ENCODE measurements around the gene NR6A1. TPM values are rescaled to one million over a fixed set of nuclear protein-coding genes. Genes with fewer than 3 reads are reported as not detected.

Gene NR6A1
- polyA plus RNA-seq, 4 donors: 0.66 to 1.9 (median 1.3) TPM

- DNase-seq (ENCODE audit: low read depth in 4 of 4, low spot score in 2 of 4): no peak
Measured at GRCh38 chr9:124697326-124698200, 73.5 kb downstream of the NR6A1 start.

GRCh38 chr9:124696101-124696500 is 75.0 kb downstream of the NR6A1 start:
- no peak for DNase-seq (ENCODE audit: low read depth in 4 of 4, low spot score in 2 of 4)

GRCh38 chr9:124695280-124695890 is 75.7 kb downstream of the NR6A1 start:
- no peak for DNase-seq (ENCODE audit: low read depth in 4 of 4, low spot score in 2 of 4)

- no peak for DNase-seq (ENCODE audit: low read depth in 4 of 4, low spot score in 2 of 4)
Measured at GRCh38 chr9:124694414-124695279, 76.5 kb downstream of the NR6A1 start.

- no peak for DNase-seq (ENCODE audit: low read depth in 4 of 4, low spot score in 2 of 4)
Measured at GRCh38 chr9:124693403-124693802, 77.7 kb downstream of the NR6A1 start.

GRCh38 chr9:124688238-124688904 is 82.7 kb downstream of the NR6A1 start:
- DNase-seq (ENCODE audit: low read depth in 4 of 4, low spot score in 2 of 4): no peak

DNA sequence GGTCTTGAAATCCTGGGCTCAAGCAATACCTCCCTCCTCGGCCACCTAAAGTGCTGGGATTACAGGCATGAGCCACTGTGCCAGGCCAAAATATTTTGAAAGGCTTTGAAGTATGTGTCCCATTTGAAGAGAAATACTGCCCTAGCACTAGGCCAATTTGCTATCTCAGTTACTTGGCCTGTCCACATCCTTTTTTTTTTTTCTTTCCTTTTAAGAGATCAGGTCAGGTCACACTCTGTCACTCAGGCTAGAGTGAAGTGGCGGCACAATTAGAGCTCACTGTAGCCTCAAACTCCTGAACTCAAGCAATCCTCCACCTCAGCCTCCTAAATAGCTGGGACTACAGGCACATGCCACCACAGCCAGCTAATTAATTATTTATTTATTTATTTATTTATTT is 84.2 kb downstream of the NR6A1 start:
- DNase-seq (ENCODE audit: low read depth in 4 of 4, low spot score in 2 of 4): no peak

GRCh38 chr9:124685217-124685616 is 85.9 kb downstream of the NR6A1 start:
- no peak for DNase-seq (ENCODE audit: low read depth in 4 of 4, low spot score in 2 of 4)

- no peak for DNase-seq (ENCODE audit: low read depth in 4 of 4, low spot score in 2 of 4)
Measured at GRCh38 chr9:124684169-124684568, 86.9 kb downstream of the NR6A1 start.

DNA sequence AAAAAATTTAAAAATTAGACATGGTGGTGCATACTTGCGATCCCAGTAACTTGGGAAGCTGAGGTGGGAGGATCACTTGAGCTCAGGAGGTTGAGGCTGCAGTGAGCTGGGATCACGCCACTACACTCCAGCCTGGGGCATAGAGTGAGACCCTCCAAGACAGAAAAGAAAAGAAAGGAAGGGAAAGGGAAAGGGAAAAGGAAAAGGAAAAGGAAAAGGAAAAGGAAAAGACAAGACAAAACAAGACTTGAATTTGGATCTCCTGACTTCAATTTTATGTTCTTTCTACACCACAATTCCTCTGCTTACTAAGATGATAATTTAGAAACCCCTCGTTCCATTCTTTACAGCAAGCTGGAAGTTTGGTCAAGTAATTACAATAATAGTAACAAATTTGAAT is 88.1 kb downstream of the NR6A1 start:
- no peak for DNase-seq (ENCODE audit: low read depth in 4 of 4, low spot score in 2 of 4)

DNA sequence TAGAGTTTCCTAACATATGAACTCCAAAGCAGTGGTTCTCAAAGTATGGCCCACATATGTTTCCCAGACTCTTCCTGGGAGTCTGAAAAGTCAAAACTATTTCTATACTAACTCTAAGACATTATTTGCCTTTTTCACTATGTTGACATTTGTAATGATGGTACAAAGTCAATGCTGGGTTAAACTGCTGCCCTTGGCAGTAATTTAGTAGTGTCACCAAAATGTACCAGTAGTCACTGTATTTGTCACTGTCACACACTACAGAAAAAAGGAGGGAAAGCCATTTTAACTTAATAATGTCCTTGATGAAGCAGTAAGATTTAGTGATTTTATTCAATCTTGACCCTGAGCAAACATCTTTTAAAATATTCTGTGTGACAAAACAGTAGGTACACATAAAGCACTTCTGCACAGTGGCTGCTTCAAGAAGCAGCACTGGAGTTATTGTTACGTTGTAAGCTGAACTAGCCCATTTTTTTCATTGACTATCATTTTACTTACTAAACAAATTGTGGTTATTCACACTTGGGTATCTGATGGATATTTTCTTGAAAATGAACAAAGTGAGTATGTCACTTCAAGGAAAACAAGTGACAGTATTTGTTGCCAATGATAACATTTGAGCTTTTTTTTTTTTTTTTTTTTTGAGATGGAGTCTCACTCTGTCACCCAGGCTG is 90.3 kb downstream of the NR6A1 start:
- DNase-seq (ENCODE audit: low read depth in 4 of 4, low spot score in 2 of 4): no peak

- no peak for DNase-seq (ENCODE audit: low read depth in 4 of 4, low spot score in 2 of 4)
Measured at GRCh38 chr9:124680049-124680448, 91.1 kb downstream of the NR6A1 start.

DNA sequence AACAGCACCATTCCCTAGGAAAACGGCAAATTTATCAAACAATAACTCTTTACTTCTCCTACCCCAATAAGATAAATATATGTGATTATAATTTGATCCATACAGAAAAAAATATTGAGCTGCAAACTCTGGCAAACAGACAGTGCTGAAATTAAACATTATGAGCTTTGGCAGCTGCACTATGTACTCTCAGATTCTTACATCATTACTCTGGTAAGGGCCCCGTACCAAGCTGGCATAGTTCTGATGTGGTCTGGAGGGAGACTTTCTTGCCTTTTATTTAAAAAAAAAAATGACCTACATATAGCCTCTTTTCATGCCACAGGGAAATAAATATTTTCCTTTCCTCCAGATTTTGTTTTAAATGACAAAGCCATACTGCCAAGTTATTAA is 95.0 kb downstream of the NR6A1 start:
- no peak for DNase-seq (ENCODE audit: low read depth in 4 of 4, low spot score in 2 of 4)

DNA sequence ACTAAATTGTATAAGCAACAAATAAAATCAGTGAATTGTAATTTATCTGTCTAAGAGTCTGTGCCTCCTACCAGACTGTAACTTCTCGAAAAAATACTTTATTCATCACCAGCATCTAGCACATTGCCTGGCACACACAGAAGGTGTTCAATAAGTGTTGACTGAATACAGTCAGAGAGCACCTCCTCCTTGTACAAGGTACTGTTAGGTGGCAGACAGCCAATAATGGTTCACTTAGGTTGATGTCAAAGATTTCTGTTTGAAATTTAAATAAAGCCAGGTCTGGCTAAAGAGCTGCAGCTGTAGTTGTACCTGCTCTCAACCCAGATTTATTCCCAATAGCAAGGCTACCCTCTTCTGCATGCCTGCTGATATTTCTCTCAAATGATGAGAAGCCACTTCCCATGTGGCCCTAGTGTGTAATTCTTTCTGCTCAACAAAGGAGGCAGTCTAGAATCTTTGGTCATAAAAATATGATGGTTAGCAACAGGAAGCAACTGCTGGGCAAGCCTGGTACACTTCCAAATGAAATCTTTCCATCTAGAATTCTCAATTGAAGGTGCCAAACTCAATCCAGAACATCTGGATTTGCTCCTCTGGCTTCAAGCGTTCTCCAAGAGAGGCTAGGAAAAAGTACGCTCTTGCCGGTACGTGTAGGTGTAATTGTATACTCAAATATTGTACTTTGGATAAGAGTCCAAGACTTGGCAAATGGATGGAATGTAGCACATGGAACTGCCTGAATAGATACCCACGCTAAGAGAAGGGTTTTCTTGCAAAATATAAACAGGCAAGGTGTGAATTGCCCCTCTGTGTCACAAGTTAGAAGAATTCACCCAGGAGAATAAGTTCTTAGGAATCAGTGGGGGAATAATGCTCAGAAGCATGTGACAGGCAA is 95.6 kb downstream of the NR6A1 start:
- no peak for DNase-seq (ENCODE audit: low read depth in 4 of 4, low spot score in 2 of 4)

GRCh38 chr9:124674651-124675050 is 96.5 kb downstream of the NR6A1 start:
- no peak for DNase-seq (ENCODE audit: low read depth in 4 of 4, low spot score in 2 of 4)

DNA sequence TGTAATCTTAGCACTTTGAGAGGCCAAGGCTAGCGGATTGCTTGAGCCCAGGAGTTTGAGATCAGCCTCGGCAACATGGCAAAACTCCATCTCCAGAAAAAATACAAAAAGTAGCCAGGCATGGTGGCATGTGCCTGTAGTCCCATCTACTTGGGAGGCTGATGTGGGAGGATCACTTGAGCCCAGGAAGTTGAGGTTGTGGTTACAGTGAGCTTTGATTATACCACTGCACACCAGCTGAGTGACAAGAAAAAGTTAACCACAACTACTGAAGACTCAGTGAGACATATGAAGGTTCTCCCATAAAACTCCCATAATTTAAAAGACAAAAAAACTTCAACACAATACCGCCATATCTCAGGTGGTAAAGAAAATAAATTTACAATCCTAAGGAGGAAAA is 98.0 kb downstream of the NR6A1 start:
- DNase-seq (ENCODE audit: low read depth in 4 of 4, low spot score in 2 of 4): no peak

- no peak for DNase-seq (ENCODE audit: low read depth in 4 of 4, low spot score in 2 of 4)
Measured at GRCh38 chr9:124671861-124672260, 99.2 kb downstream of the NR6A1 start.

- DNase-seq (ENCODE audit: low read depth in 4 of 4, low spot score in 2 of 4): no peak
Measured at GRCh38 chr9:124666642-124667041, 104.5 kb downstream of the NR6A1 start.

GRCh38 chr9:124665391-124666058 is 105.6 kb downstream of the NR6A1 start:
- DNase-seq (ENCODE audit: low read depth in 4 of 4, low spot score in 2 of 4): no peak
